GM18868 (cell line): ENCODE data around the gene FGFRL1.

Experiments
- ATAC-seq: cut with Tn5 transposase; IDR thresholded peaks from one replicate; pipeline ENCODE4 v1.9.1; 2021; ENCODE audit warnings: mild to moderate bottlenecking, moderate library complexity; ENCODE audit not compliant: unreplicated experiment

Gene FGFRL1

DNA sequence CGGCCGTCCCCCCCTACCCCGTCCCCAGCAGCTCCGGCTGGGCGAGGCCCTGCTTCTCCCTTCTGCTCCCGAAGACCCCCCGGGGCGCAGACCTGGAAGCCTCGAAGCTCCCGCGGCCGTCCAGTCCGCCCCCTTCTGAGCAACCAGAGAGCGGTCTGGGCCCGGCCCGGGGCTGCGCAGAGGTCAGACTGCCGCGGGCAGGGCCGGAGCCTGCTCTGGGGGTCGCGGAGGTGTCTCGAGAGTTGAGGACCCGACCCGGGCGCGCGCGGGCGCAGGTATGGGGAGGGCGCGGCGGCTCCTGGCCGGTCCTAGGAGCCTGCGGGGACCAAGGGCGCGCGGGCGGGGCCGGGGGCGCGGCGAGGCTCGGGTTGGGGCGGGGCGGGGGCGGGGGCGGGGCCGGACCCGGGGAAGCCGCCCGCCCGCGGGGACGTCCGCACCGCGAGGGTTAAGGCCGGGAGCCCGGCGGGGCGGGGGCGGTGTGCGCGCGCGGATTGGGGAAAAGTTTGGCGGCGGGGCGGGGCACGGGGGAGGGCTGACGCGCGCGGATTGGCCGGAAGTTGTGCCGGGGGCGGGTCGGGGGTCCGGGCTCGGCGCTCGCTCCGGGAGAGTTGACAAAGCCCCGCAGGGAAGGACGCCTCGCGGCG, at the start of gene FGFRL1:
Gene FGFRL1 (plus strand): TSS at position 605 of the 644 bp plus-strand sequence. CDS start 860 bp downstream, outside the sequence.
- ATAC-seq: peak; percentile 50

GRCh38 chr4:962231-963208, 48.9 kb upstream of the FGFRL1 start:
- no peak for ATAC-seq

DNA sequence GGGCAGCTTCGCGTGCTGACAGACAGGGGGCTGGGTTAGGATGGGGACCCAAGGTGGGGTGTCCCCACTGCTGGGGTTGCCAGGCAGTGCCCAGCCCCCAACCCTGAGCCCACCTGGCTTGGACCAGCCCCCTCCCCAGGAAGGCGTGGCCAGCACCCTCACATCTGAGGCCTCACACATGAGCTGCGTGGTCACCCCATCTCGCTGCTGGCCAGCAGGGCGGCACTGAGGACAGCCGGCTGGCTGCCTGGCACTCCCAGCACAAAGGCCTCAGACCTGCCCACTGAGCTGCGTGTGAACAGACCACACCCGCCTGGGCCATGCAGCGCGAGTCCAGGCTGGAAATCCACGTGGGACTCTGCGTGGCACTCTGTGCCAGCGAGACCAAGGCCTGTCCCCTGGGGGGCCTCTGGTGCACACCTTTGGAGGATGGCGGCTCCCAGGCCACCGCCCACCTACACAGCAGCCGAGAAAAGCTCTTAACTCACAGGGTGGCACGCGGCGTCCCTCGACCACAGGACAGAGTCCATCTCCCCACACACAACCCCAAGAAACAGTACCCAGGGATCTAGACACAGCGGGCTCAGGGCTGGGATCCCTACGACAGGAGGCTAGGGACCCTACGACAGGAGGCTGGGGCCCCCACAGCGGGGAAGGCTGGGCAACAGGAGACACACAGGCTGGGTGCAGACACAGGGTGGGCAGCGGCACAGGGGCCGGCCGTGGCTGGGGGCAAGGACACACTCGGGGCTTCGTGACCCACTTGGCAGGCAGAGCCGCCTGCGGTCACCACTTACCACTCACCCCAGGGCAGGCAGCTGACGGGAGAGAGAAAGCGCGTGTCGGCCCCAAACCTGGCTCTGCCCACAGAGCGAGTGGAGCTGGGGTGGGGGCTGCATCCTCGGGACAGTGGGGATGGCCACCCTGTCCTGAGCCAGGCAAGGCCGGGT, 47.9 kb upstream of the FGFRL1 start:
- ATAC-seq: no peak

GRCh38 chr4:964346-965025, 46.9 kb upstream of the FGFRL1 start:
- no peak for ATAC-seq

DNA sequence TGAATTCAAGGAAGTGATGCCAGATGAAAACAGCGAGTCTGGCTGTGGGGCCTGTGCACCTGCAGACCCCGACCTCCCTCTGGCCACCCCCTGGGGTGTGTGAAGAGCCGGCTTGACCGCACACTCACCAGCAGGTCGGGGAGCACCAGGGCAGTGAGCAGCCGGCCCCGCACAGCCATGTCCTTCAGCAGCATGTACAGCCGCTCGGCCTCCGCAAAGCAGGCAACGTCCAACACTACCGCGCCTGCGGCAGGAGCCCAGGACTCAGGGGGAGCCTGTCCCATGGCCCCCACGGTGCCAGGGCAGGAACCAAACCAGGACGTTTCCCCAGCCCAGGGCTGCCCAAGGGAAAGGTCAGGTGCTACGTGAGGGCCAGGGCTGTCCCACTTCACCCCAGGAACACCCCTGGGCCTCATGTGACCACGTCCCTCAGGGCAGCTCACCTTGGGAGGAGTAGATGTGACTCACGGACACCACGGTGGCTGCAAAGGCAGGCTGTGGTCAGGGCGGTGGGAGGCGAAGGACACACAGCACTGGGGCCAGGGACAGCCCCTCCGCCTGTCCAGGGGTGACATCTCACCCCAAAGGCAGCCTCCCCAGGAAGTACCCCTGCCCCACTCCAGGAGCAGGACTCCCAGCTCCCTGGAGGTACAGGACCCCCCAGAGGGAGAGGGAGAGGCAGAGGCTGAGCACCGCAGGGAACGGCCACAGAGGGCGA, 46.2 kb upstream of the FGFRL1 start:
- ATAC-seq: no peak

DNA sequence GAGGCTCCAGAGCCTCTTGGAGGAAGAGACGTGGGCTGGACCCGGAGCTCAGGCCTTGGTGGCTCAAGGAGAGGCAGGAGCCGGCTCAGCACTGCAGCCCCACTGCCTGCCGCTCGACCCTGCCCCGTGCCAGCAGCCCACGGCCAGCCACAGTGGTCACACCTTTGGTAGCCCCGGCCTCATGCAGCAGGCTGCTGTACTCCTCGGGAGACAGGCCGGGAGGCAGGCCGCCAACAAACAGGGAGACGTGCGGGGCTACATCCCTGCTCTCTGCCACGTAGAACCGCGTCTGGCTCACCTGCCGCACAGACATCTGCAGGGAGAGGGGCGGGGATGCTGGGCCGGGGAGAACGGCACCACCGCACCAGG, 45.7 kb upstream of the FGFRL1 start:
- no peak for ATAC-seq

DNA sequence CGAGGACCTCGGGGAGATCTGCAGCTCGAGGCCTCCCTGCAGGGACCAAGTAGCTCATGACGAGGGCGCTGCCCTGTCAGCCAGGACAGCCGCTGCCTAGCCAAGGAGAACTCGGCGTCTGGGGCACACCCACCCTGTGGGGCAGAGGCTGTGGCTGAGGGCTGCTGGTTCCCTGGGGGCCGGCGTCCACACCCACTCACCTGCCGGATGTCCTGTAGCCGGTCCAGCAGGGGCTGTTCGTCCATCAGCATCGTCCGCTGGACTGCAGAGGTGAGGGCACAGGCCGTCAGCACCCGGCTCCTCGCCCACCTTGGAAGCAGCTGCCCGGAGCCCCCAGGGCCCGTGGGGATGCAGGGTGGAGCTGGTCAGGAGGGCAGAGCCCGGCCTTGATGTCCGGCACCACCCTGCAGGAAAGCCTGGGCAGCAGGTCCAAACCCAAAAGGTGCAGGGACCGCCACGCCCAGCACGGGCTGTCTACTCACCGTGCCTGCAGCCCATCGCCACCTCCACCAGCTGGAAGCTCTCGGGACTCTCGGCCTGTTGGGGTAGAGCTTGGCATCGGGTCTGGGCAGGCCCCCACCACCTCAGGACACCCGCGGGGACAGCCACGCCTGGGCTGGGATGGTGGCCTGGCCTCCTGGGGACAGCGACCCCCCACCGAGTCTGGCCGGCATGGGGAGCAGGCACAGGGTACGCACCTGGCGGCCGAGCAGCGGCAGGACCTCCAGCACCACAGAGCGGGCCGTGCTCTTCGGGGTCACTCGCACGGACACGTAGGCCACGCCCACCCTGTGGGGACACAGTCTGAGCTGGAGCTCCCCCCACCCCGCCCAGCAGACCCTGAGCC, 44.9 kb upstream of the FGFRL1 start:
- no peak for ATAC-seq

DNA sequence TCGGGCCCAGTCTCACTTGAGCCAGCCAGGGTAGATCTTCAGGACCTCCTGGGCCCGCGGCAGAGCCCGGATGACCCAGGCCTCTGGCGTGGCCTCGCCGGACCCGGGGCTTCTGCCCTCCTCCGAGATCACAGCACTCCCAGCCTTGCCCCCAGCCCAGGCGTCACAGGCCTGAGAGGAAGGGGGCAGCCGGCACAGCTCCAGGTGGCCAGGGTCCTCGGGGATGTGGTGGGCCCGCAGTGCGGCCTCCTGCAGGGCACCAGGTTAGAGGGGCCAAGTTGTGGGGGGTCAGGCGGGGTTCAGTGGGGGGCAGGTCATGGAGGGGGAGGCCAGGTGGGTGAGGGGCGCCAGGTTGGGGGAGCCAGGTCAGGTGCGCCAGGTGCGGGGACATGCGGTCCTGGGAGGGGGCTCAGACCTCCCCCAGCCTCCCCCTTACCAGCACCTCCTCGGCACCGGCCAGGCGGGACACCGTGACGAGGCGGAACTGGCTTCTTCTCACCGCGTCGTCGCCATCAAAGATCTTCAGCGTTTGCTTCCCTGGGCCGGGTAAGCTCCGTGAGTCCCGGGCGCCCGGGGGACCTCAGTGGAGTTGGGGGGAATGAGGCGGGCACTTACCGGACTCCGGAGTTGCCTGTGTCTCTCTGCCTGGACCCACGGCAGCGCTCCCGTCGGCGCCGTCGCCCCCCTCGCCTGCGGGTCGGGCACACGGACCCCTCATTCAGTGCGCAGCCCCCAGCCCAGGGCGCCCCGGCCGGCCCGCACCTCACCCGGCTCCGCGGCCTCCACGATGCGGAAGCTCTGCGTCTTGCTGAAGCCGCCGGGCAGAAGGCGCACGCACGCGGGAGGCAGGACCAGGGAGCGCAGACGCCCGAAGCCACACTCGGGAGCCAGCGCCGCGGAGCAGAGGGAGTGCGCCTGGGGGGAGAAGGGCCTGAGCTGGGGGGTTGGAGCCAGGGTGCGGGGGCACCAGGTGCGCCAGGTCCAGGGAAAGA, 44.0 kb upstream of the FGFRL1 start:
- no peak for ATAC-seq

DNA sequence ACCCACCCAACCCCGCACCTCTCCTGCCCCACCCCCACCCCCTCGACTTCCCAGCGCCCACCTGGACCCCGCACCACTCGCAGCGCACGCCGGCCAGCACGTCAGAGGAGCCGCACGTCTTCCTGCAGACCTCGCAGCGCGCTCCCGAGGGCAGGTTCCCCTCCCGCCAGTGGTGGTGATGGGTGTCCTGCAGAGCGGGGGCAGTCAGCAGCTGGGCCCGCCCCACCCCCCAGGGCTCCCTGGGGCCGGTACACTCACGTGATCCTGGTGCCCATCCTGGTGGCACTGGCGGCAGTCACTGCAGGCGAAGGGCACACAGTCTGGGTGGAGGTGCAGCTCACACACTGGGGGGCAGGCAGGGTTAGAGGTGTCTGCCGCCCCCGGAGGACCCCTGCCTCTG, 43.2 kb upstream of the FGFRL1 start:
- ATAC-seq: no peak

- ATAC-seq: no peak
Measured at GRCh38 chr4:968621-969394, 42.6 kb upstream of the FGFRL1 start.

GRCh38 chr4:970046-970745, 41.2 kb upstream of the FGFRL1 start:
- ATAC-seq: no peak

DNA sequence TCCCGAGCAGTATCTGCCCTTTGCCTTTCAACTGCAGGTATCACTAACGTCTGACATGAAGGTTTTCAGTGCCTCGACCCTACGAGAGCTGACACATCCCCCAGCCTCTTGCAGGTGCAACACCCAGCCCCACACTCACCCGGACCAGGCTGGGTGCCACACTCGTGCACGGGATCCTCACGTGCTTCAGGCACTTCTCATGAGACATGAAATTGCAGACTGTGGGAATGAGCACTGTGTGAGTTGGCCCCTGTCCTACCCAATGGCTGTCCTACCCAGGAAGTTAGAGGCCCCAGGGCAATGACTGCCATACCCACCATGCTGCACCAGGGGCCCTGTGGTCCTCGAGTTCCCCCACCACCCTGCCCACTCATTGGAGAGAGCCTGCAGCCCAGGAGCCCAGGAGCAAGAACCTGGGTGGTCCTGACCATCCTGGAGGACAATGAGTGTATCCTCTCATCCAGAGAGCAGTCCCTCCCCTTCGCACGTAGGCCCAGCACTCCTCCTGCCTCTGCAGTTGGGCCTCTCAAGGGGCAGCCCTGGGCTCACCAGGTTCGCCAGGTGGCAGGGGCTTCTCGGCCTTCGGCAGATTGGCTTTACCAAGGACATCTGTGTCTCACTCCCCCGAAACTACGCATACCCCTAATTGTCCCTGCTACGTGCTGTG, 40.4 kb upstream of the FGFRL1 start:
- no peak for ATAC-seq

- no peak for ATAC-seq
Measured at GRCh38 chr4:971666-972500, 39.5 kb upstream of the FGFRL1 start.

DNA sequence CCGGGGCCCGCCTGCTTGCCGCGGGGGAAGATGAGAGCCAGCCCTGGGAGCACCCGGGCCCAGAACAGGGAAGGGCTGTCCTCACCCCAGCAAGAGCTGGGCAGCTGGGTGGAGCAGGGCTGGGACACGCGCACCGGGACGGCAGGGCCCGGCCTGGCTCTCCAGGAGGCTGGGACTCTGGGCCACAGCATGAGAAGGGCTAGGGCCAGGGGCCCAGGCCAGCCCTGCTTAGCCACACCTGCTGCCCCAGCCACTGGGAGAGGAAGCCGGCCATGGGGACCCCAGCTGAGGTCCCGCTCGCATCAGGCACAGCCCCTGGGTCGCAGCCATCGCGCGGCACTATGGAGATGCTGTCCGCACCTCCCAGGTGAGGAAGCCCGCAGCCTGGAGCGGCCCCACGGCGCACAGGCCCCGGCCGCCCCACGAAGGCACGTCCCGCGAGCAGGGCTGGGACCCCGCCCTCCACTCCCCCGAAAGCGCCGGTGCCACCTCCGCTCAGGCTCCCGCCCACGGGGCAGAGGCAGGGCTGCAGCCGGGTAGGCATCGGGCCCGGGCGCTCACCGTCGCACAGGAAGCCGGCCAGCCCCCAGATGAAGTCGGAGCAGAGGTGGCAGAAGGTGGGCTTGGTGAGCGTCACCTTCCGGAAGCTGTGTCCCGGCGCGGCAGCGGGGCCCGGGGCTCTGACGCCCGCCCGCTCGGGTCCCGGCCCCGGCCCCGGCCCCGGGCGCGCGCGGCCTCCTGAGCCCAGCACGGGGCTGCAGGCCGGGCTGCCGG, 38.6 kb upstream of the FGFRL1 start:
- ATAC-seq: peak; percentile 43
